ENCODE results near the gene IMPDH1. TPM values are rescaled to one million over a fixed set of nuclear protein-coding genes. Genes with fewer than 3 reads are reported as not detected.

Gene IMPDH1
- total and polyA plus RNA-seq, 9 of the 15 experiments (the other 6 are each of a cell fraction or from before 2014, with no cell fraction given) = 0.80 to 118 (median 64.3) TPM

GRCh38 chr7:128398016-128398840, 11.6 kb downstream of the IMPDH1 start (continued):
- TF ChIP-seq ELK3 (CRISPR knock-in tag; IDR thresholded peaks at IDR 0.05) (no peak), ZNF282 (CRISPR knock-in tag; IDR thresholded peaks at IDR 0.05) (no peak), RB1 (IDR thresholded peaks at IDR 0.05; ENCODE audit: low read depth) (peak; percentile 76; the same call in 1 of the 2 replicates), NCOA6 (IDR thresholded peaks at IDR 0.05) (no peak), BCL6 (CRISPR knock-in tag; IDR thresholded peaks at IDR 0.05) (no peak), REST (IDR thresholded peaks at IDR 0.05; ENCODE audit: borderline replicate concordance) (peak; percentile 93), REST (CRISPR knock-in tag; IDR thresholded peaks at IDR 0.05; ENCODE audit: low read depth) (no peak), PHF20 (IDR thresholded peaks at IDR 0.05; ENCODE audit: partially characterized antibody) (no peak), AFF4 (CRISPR knock-in tag; IDR thresholded peaks at IDR 0.05) (no peak), ARID2 (IDR thresholded peaks at IDR 0.05) (peak; percentile 95), MXI1 (IDR thresholded peaks at IDR 0.05; ENCODE audit: low read depth, low read length) (no peak), ZKSCAN3 (CRISPR knock-in tag; IDR thresholded peaks at IDR 0.05) (no peak), MCM7 (IDR thresholded peaks at IDR 0.05) (no peak), JUND (IDR thresholded peaks at IDR 0.05; ENCODE audit: borderline replicate concordance, low read depth, low read length) (0 out of 2 replicates have a peak, but pooled peaks have one; percentile 5), JUND (tag; IDR thresholded peaks at IDR 0.05; ENCODE audit: borderline replicate concordance, low read depth, low read length) (no peak), MEIS2 (IDR thresholded peaks at IDR 0.05; ENCODE audit: partially characterized antibody) (no peak), SMC3 (conservative IDR thresholded peaks at IDR 0.05; ENCODE audit: insufficient read depth, low read depth, low read length) (peak; percentile 92)
